ENCODE data around the gene ITGB6. TPM values are rescaled to one million over a fixed set of nuclear protein-coding genes. Genes with fewer than 3 reads are reported as not detected.

Gene ITGB6, protein sequence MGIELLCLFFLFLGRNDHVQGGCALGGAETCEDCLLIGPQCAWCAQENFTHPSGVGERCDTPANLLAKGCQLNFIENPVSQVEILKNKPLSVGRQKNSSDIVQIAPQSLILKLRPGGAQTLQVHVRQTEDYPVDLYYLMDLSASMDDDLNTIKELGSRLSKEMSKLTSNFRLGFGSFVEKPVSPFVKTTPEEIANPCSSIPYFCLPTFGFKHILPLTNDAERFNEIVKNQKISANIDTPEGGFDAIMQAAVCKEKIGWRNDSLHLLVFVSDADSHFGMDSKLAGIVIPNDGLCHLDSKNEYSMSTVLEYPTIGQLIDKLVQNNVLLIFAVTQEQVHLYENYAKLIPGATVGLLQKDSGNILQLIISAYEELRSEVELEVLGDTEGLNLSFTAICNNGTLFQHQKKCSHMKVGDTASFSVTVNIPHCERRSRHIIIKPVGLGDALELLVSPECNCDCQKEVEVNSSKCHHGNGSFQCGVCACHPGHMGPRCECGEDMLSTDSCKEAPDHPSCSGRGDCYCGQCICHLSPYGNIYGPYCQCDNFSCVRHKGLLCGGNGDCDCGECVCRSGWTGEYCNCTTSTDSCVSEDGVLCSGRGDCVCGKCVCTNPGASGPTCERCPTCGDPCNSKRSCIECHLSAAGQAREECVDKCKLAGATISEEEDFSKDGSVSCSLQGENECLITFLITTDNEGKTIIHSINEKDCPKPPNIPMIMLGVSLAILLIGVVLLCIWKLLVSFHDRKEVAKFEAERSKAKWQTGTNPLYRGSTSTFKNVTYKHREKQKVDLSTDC
- total RNA-seq: 100 to 1,000 TPM in 1 of 6 donors, 10 to 100 TPM in 5; 52.6 to 124 (median 68.8) TPM

DNA sequence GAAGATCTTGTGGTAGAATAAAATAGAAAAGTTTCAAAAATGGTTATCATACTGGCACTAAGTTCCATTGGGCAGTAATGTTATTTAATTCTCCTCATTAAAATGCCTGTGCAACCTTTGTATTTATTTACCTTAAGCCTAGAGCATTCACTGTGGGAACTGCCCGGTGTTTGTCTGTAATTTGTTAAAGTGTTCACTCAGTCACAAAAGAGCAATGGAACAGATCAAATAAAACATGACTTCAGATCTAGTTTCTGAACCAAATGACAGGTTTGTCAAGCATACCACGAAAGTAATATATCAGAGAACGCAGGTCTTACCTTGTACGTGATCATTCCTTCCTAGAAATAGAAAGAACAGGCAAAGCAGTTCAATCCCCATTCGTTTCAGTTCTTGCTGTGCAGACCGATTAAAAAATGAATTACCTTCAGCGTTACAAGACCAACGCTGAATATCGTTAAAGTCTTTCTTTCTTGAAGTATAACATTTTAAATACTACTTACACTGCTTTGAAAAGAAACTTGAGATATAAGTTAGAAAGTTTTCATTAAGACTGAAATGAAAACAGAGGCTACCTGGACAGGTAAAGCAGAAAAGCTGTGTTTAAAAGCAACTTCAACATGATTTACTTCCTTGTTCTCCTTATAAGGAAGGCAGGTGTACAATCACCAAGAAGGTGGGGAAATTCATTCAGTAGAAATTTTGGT lies at the start of gene ITGB6:
TSS of gene ITGB6 (minus strand) at position 590 of the 707 bp plus-strand sequence. CDS start at position 381, 209 bp downstream.
- H3K9me3 ChIP-seq: no peaks in the 10 kb centered on the region
- H3K4me1 ChIP-seq: peaks cover 0 to 2% (median 0%) of the 10 kb centered on the region in 4 donors
- 70 to 71% methylated on average over 9 of the region's 9 CpGs for WGBS, 2 donors
- peak in 2 of 4 donors; percentile 19 to 42 for TF ChIP-seq POLR2A (IDR thresholded peaks at IDR 0.05)
- TF ChIP-seq, protein P1, sequence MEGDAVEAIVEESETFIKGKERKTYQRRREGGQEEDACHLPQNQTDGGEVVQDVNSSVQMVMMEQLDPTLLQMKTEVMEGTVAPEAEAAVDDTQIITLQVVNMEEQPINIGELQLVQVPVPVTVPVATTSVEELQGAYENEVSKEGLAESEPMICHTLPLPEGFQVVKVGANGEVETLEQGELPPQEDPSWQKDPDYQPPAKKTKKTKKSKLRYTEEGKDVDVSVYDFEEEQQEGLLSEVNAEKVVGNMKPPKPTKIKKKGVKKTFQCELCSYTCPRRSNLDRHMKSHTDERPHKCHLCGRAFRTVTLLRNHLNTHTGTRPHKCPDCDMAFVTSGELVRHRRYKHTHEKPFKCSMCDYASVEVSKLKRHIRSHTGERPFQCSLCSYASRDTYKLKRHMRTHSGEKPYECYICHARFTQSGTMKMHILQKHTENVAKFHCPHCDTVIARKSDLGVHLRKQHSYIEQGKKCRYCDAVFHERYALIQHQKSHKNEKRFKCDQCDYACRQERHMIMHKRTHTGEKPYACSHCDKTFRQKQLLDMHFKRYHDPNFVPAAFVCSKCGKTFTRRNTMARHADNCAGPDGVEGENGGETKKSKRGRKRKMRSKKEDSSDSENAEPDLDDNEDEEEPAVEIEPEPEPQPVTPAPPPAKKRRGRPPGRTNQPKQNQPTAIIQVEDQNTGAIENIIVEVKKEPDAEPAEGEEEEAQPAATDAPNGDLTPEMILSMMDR (IDR thresholded peaks at IDR 0.05): no peak
- TF ChIP-seq POLR2AphosphoS5 (IDR thresholded peaks at IDR 0.05): no peak
- TF ChIP-seq EP300 (IDR thresholded peaks at IDR 0.05): no peak
- no peaks in the 10 kb centered on the region for H3K27me3 ChIP-seq
- H3K36me3 ChIP-seq: no peaks in the 10 kb centered on the region
- DNase-seq (no peak), ATAC-seq (ENCODE audit: low FRiP score in 2 of 2) (no peak)
- peak within 1 kb of the TSS; percentile 20 to 64 (median 50) for H3K27ac ChIP-seq
- peak within 1 kb of the TSS in 3 of 4 donors; percentile 34 to 42 (median 39) for H3K4me3 ChIP-seq

DNA sequence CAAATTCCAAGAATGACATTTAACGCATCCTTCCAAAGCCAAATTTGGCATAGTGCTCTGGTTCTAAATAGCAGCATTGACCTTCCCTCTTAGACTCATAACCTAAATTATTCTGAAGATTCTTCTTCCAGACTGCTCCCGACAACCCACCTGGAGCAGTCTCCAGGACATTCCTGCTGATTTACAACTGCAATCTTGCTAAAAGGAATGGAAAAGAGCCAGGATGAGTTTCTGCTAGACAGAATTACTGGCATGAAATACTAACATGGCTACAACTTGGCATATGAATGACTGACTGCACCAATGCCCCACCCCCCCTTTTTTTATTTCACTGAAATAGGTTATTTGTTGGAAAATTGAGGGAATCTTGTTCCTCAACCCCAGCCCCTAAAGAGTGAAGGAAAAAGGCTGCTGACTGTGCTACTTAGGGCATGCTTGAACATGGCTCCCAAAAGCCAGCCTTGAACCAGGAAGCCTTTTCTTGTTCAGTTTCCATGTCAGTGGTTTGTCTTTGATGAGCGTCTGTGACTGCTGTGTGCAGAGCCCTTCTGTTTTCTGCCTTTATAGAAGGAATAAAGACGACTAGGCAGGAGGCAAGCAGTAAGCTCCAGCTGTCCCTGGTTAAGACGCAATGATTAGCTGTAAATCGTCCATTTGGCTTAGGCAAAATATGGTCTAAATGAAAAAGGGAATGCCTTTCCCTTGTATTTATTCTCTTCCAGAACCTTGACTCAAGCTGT lies 47.4 kb upstream of the ITGB6 start:
- Histone ChIP-seq H3K36me3 (no peaks in the 10 kb centered on the region), H3K27ac (no peak overlapping the region), H3K27me3 (no peaks in the 10 kb centered on the region), H3K4me1 (peaks cover under 1 to 20% (median 15%) of the 10 kb centered on the region in 4 donors), H3K9me3 (no peaks in the 10 kb centered on the region), H3K4me3 (no peak overlapping the region)
- no peak for DNase-seq
- no peak for ATAC-seq (ENCODE audit: low FRiP score in 2 of 2)
- no peak for TF ChIP-seq POLR2AphosphoS5 (IDR thresholded peaks at IDR 0.05)
- TF ChIP-seq POLR2A (IDR thresholded peaks at IDR 0.05): no peak
- TF ChIP-seq, protein P1 (IDR thresholded peaks at IDR 0.05): no peak
- TF ChIP-seq EP300 (IDR thresholded peaks at IDR 0.05): no peak
- WGBS, 2 donors: 85 to 86% methylated on average over 6 of the region's 6 CpGs

DNA sequence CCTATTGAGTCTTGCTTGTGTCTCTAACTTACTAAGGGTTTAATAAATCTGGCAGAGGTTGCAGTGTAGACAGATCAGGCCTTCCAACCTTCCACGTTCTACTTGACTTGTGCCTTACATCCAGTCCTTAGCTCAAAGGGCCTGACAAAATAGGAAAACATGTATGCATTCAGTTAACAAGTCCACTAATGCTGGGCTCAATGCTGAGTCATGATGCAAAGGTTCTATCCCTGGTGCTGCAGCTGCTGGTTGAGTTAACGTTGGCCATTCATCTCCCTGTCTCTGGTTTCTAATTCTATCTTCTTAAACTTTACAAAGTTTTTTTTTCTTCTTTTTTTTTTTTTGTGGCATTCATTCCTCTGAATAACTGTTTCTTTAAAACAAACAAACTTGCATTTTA lies 46.3 kb upstream of the ITGB6 start:
- peak overlapping the region in 2 of 4 donors; percentile 46 for H3K27ac ChIP-seq
- DNase-seq (no peak), ATAC-seq (ENCODE audit: low FRiP score in 2 of 2) (no peak)
- H3K9me3 ChIP-seq: no peaks in the 10 kb centered on the region
- no peaks in the 10 kb centered on the region for H3K36me3 ChIP-seq
- TF ChIP-seq POLR2A (IDR thresholded peaks at IDR 0.05): no peak
- TF ChIP-seq EP300 (IDR thresholded peaks at IDR 0.05): no peak
- TF ChIP-seq, protein P1 (IDR thresholded peaks at IDR 0.05): no peak
- TF ChIP-seq POLR2AphosphoS5 (IDR thresholded peaks at IDR 0.05): no peak
- no peaks in the 10 kb centered on the region for H3K27me3 ChIP-seq
- H3K4me3 ChIP-seq: no peak overlapping the region
- peaks cover 11 to 20% (median 14%) of the 10 kb centered on the region in 4 donors for H3K4me1 ChIP-seq
- 87 to 92% methylated on average over 2 of the region's 2 CpGs for WGBS, 2 donors

DNA sequence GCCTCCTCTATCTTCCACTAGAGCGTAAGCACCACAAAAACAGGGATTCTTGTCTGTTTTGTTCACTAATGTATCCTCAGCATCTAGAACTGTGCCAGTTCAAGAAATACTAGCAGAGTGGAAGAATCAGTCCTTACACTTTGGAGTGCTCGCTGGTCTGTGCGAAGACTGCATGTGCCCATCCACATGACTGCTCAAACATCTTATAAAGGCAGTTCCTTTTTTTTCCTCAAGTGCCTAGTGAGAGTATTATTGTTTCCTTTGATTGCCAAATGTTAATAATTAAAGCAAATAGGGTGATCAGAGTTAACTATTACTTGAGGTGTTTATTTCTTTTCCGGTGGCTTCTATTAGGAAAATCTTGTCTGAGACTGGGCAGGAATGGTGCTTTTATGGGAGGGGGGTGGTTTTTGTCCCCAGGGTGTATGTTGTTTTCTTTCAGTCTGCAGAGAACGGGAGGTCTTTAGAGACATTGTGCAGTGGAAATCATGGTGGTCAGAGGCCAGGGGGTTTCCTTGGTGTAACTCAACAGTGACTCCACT lies 45.6 kb upstream of the ITGB6 start:
- Histone ChIP-seq H3K27ac (peak overlapping the region in 2 of 4 donors; percentile 46), H3K9me3 (no peaks in the 10 kb centered on the region), H3K27me3 (no peaks in the 10 kb centered on the region), H3K4me1 (peaks cover 10 to 21% (median 16%) of the 10 kb centered on the region in 4 donors), H3K36me3 (no peaks in the 10 kb centered on the region), H3K4me3 (no peak overlapping the region)
- ATAC-seq (ENCODE audit: low FRiP score in 2 of 2): no peak
- peak in 1 of 2 donors; percentile 72 for DNase-seq
- TF ChIP-seq POLR2AphosphoS5 (IDR thresholded peaks at IDR 0.05) (no peak), POLR2A (IDR thresholded peaks at IDR 0.05) (peak in 1 of 4 donors; percentile 37), EP300 (IDR thresholded peaks at IDR 0.05) (peak in 1 of 4 donors; percentile 38)
- TF ChIP-seq, protein P1 (IDR thresholded peaks at IDR 0.05): no peak
- 72 to 80% methylated on average over 5 of the region's 5 CpGs for WGBS, 2 donors
